Motor neuron (in vitro differentiated cells): ENCODE results near the gene WSCD2. TPM values are rescaled to one million over a fixed set of nuclear protein-coding genes. Genes with fewer than 3 reads are reported as not detected.

Experiments used
- ATAC-seq, 8 experiments: fragments of 200-7000 bp; cut with Tn5 transposase; replicated peaks in 6 of 8; 2 replicates each; pipeline ENCODE4 v1.8.0; 2021; ENCODE audit warnings: mild to moderate bottlenecking in 8 of 8, moderate library complexity in 8 of 8
- H3K27ac ChIP-seq, 2 donors: fragments of 250-450 bp; sonication (Bioruptor Pico); 2 replicates each; pipeline ENCODE4 v1.9.0; 2021; ENCODE audit warnings: antibody characterized with exemption in 2 of 2, mild to moderate bottlenecking in 2 of 2, moderate library complexity in 1 of 2
- H3K4me1 ChIP-seq, 2 donors: fragments of 250-450 bp; sonication (Bioruptor Pico); replicated peaks in 1 of 2; 2 replicates each; pipeline ENCODE4 v1.6.1; 2021; ENCODE audit warnings: antibody characterized with exemption in 2 of 2, mild to moderate bottlenecking in 2 of 2, moderate library complexity in 1 of 2
- H3K4me3 ChIP-seq, 5 donors: fragments of 250-450 bp; sonication (Bioruptor Pico); 2 replicates each; pipeline ENCODE4 v1.9.0; 2021; ENCODE audit warnings: antibody characterized with exemption in 5 of 5, mild to moderate bottlenecking in 5 of 5, moderate library complexity in 4 of 5
- WGBS, 10 experiments: fragments of 450-650 bp; shearing (Covaris generic); methylation state at CpG; one replicate each; pipeline ENCODE4 v1.0.0; 2022; 5-methylcytosine and 5-hydroxymethylcytosine counted together
- in situ Hi-C, 9 experiments: fragments of 400-800 bp; cut with MboI; loops; one replicate each; pipeline ENCODE4 v1.15.0; 2021; ENCODE audit warnings: low sequenced_read_pairs in 9 of 9, low pct_unique_long_range_greater_than_20kb in 2 of 9; ENCODE audit not compliant: unreplicated experiment in 9 of 9
- total RNA-seq, 8 experiments: library from RNA; unstranded; fragments of 300-600 nt; gene quantifications; 2 replicates each; pipeline versions ENCODE4 v1.2.3 to v1.2.4, GENCODE V29; 2022

WSCD2 gene
- total RNA-seq, 8 experiments from 2014 or later: 0.15 to 8.1 (median 3.0) TPM; not detected in 1

DNA sequence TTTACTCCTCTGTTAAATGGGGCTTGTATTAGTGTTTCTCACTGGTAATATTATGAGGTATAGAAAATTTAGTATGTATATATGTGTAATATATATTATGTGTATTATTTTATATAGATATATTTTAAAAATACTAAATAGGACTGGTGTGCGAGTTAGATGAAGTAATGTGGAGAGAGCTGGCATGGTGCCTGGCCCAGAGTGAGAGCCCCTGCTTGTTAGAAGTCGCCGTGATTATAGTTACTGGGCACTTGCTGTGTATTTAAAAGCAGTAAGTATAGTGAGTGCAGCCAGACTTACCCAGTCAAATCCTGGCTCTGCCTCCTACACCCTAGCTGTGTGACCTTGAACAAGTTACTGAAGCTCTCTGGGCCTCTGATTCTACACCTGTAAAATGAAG lies 48.0 kb downstream of the WSCD2 start:
- 20 to 97% (median 63%) methylated on average over 2 to 3 of the region's 3 CpGs; no CpG with 5 or more reads in 4 of the 10 experiments for WGBS, 10 experiments
- H3K4me3 ChIP-seq: no peak overlapping the region
- H3K4me1 ChIP-seq: peaks cover 0 to 4% of the 10 kb centered on the region in 2 donors
- in situ Hi-C loops: no loop called here
- no peak overlapping the region for H3K27ac ChIP-seq
- ATAC-seq: no peak

DNA sequence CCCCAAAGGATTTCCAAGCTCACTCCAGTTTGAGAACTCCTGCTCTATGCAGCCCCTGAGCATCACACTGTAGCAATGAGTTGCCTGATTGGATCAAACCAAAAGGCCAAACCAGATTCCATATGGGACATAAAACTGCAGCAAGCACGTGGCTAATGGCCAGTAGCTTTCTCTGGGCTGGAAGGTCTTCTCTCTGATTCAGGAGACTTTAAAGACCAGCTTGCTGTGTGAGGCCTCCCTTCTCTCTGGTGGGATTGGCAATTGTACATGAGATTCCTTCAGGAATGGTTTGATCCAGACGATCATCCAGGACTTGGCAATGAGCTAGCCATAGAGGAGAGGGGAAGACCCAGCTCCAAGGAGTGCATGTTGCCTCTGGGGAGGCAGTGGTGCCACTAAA lies 50.2 kb downstream of the WSCD2 start:
- Histone ChIP-seq H3K4me1 (peaks cover 0 to 4% of the 10 kb centered on the region in 2 donors), H3K4me3 (no peak overlapping the region), H3K27ac (no peak overlapping the region)
- in situ Hi-C loops: no loop called here
- WGBS, 10 experiments: 0 to 83% (median 30%) methylated on average over 1 to 2 of the region's 2 CpGs; no CpG with 5 or more reads in 6 of the 10 experiments
- no peak for ATAC-seq

DNA sequence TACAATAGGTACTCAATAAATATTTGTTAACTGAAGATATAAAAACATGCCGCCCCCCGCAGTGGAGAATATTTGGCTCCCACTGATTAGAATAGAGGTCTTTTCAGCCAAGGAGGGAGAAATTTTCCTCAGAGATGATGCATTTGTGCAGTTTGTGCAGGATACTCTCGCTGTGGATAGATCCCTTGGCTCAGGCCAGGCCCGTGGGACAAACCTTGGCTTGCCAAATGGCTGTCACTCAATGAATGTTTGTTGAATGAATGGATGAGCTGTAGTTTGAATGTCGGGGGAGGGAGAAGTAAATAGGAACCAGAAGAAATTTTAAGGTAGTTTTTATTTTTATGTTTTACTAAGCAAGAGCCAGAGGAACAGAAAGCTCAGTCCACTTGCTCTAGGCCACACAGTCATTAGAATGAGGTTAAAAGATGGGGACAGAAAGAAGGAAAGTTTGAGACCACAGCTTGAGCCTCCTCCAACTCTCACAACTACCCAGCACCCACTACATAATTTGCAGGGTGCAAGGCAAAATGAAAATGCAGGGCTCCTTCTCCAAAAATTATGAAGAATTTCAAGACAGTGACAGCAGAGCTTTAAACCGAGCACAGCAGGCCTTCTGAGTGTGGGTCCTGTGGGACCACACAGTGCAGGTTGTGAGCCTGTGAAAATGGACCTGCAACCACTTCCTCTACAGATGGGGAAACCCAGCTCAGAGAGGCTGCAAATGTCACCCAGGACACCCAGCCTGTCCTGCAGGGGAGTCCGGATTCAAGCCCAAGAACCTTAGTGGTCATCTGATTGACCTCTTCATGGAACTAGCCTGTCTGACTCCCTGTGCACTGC lies 51.4 kb downstream of the WSCD2 start:
- in situ Hi-C loops: no loop called here
- Histone ChIP-seq H3K4me1 (peaks cover 0 to under 1% of the 10 kb centered on the region in 2 donors), H3K4me3 (no peak overlapping the region), H3K27ac (no peak overlapping the region)
- ATAC-seq: no peak
- WGBS, 10 experiments: 25 to 100% (median 82%) methylated on average over 2 to 7 of the region's 7 CpGs; no CpG with 5 or more reads in 1 of the 10 experiments

DNA sequence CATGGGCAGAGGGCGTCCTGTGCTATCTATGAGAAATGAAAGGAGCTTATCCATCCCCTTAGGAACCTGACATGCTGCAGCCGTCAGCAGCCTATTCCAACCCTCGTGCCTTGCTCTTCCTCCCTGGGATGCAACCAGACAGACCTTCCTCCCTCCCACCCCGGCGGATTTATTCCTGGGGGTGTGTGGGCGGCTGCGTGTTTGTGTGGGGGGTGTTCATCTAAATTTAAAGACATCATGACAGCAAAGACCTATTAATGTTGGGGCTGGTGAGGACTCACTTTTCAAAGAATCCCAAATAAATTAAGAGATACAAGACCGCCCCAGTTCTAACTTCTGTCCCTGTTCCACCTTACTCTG lies 52.0 kb downstream of the WSCD2 start:
- Histone ChIP-seq H3K4me3 (no peak overlapping the region), H3K4me1 (no peaks in the 10 kb centered on the region), H3K27ac (no peak overlapping the region)
- in situ Hi-C loops: no loop called here
- ATAC-seq: no peak
- WGBS, 10 experiments: 72 to 83% (median 75%) methylated on average over 1 to 7 of the region's 8 CpGs; no CpG with 5 or more reads in 7 of the 10 experiments

DNA sequence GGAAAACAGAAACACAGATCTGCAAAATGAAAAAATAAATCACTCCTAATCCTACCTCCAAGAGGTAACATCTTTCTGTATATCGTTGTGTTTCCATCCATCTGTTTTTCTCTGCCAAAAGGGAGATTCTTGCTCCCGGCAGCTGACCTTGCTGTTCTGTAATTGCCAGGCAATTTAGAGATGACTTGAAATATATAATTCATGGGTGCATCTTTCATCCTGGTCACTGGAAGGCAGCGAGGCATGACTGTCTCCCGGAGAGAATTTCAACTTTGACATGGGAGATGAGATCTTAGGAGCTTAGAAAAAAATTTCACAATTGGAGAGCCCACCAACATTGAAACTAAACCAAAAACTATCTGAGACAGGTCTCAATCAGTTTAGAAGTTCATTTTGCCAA lies 53.0 kb downstream of the WSCD2 start:
- WGBS, 10 experiments: 8 to 80% (median 49%) methylated on average over 1 to 4 of the region's 4 CpGs
- Histone ChIP-seq H3K27ac (no peak overlapping the region), H3K4me1 (no peaks in the 10 kb centered on the region), H3K4me3 (no peak overlapping the region)
- in situ Hi-C loops: no loop called here
- ATAC-seq: peak in 2 of 8 experiments; percentile 24 to 39

DNA sequence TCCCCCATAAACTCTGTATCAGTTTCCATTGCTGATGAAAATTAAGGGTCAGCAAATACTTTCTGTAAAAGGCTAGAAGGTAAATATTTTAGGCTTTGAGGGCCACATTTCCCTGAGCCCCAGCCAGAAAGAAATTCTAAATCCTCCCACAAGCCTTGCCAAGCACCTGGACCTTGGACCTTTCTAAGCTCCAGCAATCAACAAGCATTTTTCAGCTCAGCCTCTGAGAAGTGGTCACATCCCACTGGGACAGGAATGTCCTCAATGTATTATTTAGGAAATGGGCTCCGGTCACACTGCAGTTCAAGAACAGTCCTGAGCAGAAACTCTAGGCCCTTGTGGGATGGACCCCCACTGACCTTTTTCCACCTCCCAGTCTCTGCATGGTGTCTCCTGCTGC lies 55.9 kb downstream of the WSCD2 start:
- 100% methylated on average over 1 of the region's 1 CpG; no CpG with 5 or more reads in 9 of the 10 experiments for WGBS, 10 experiments
- Histone ChIP-seq H3K4me1 (no peaks in the 10 kb centered on the region), H3K27ac (no peak overlapping the region), H3K4me3 (no peak overlapping the region)
- in situ Hi-C loops: no loop called here
- ATAC-seq: no peak

DNA sequence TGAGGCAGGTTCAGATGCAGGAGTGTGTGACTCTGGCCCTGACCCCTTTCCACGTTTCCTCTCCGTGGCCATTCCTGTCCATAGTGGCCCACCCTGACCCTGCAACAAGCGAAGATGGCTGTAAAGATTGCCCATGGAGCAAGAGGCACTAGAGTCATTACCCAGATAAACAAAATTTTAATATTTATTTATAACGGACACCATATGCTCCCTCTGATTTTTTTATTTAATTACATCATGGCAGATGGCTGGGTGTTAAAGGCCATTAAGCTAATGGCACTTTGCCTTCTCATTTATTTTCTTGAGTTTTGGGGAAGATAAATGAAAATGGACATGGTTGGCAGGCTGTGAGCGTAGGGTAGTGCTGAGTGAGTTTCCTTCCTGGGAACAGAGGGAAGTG lies 58.7 kb downstream of the WSCD2 start:
- WGBS, 10 experiments: 17 to 95% (median 80%) methylated on average over 1 to 5 of the region's 5 CpGs; no CpG with 5 or more reads in 3 of the 10 experiments
- H3K4me1 ChIP-seq: peaks cover 0 to 6% of the 10 kb centered on the region in 2 donors
- H3K4me3 ChIP-seq: no peak overlapping the region
- no peak overlapping the region for H3K27ac ChIP-seq
- in situ Hi-C loops: no loop called here
- no peak for ATAC-seq

DNA sequence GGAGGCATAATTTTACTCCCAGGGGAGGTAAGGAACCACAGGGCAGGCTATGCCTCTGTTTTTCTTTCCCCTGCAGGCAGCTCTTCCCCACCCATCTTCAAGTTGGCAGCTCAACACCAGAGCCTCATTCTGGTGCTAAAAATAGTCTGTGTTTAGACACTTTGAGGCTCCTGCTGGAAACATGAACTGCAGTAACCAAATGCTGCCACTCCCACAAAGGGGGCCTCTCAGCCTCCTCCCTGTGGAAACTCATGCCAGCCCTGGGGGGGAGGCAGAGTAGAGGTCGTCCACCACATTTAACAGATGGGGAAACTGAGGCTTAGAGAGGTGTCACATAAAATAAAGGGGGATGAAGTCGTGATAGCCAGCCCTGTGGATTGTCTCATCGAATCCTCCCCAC lies 61.4 kb downstream of the WSCD2 start:
- H3K27ac ChIP-seq: no peak overlapping the region
- WGBS, 10 experiments: 0 to 14% (median 0%) methylated on average over 1 to 2 of the region's 3 CpGs; no CpG with 5 or more reads in 7 of the 10 experiments
- H3K4me1 ChIP-seq: peaks cover 0 to 6% of the 10 kb centered on the region in 2 donors
- H3K4me3 ChIP-seq: no peak overlapping the region
- peak in 6 of 8 experiments; percentile 27 to 81 (median 66) for ATAC-seq
- in situ Hi-C loops: loop anchor here in 1 of 9 experiments (10.0 kb wide), 1 partner anchor 126 kb away; no protein-coding TSS in a partner anchor

DNA sequence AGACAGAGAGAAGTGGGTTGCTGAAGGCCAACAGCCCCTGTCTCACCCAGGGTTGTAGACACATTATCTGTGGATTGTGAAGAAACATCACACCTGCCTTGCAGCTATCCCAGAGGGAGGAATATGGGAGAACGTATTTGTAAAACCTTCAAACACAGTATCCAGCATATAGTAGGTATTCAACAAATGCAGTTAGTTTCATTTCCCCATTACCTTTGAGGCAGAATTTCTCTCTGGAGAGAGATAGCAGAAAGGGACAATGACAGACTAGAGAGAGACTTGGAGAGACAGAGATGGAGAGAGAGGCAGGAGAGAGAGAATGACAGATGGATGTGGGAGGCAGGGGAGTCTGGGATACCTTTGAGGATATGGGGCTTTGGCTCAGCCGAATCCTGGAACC lies 62.0 kb downstream of the WSCD2 start:
- in situ Hi-C loops: loop anchor here in 1 of 9 experiments (10.0 kb wide), 1 partner anchor 126 kb away; no protein-coding TSS in a partner anchor
- H3K4me1 ChIP-seq: peaks cover 0 to 6% of the 10 kb centered on the region in 2 donors
- no peak overlapping the region for H3K4me3 ChIP-seq
- H3K27ac ChIP-seq: no peak overlapping the region
- no peak for ATAC-seq
- 0 to 100% (median 68%) methylated on average over 1 to 2 of the region's 2 CpGs; no CpG with 5 or more reads in 5 of the 10 experiments for WGBS, 10 experiments

DNA sequence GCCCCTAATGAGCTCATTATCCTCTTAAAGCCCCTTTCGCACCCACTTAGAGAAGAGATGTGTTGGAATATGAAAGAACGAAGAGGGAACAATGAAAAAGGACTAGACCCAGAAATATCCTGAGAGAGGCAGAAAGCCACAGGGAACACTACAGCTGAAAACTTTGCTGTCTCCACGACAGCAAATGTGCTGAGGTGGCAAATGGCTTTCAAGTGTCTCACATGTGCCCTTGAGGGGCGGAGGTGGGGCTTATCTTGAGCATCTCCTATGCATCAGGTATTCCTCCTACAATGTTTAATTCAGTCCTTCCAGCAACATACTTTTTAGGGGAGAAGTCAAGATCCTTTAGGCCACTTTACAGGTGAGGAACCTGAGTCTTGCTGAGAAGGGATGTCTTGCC lies 62.9 kb downstream of the WSCD2 start:
- H3K27ac ChIP-seq: no peak overlapping the region
- no peak for ATAC-seq
- in situ Hi-C loops: loop anchor here in 1 of 9 experiments (10.0 kb wide), 1 partner anchor 127 kb away; no protein-coding TSS in a partner anchor
- 0 to 69% (median 28%) methylated on average over 1 to 4 of the region's 4 CpGs; no CpG with 5 or more reads in 4 of the 10 experiments for WGBS, 10 experiments
- H3K4me1 ChIP-seq: peaks cover 0 to 6% of the 10 kb centered on the region in 2 donors
- no peak overlapping the region for H3K4me3 ChIP-seq

DNA sequence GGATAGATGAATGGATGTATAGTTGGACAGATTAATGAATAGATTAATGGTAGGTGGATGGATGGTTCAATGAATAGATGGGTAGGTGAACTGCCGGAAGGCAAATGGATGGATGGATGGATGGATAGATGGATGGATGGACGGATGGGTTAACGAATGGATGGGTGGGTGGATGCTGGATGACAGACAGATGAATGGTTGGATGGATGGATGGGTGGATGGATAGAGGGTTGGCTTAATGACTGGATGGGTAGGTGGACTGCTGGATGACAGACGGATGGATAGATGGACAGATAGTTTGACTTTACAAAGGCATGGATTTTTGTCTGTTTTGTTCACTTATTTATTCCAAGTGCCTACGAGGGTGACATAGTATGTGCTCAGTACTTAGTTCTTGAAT lies 64.4 kb downstream of the WSCD2 start:
- in situ Hi-C loops: loop anchor here in 1 of 9 experiments (10.0 kb wide), 1 partner anchor 129 kb away; no protein-coding TSS in a partner anchor
- Histone ChIP-seq H3K4me1 (peaks cover 0 to 6% of the 10 kb centered on the region in 2 donors), H3K27ac (no peak overlapping the region), H3K4me3 (no peak overlapping the region)
- 40 to 100% (median 60%) methylated on average over 1 to 5 of the region's 5 CpGs; no CpG with 5 or more reads in 1 of the 10 experiments for WGBS, 10 experiments
- ATAC-seq: no peak

DNA sequence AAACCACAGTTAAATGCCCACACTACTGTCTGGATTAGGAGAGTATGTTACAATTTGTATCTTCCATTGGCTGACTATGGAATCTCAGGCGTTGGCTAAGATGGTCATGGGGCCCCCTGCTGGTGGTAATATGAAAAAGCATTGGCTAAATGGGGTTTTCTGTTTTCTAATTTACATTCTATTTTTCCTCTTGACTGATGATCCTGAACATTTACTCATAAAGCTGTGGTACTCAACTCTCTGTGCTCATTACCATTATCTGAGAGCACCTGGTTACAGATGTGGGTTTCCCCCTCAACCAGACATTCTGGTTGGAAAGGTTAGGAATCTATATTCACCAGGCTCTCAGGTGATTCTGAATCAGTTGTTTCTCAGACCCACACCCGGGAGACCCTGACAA lies 64.8 kb downstream of the WSCD2 start:
- peak in 3 of 8 experiments; percentile 21 to 31 (median 28) for ATAC-seq
- WGBS, 10 experiments: 0 to 42% (median 0%) methylated on average over 1 to 2 of the region's 2 CpGs; no CpG with 5 or more reads in 5 of the 10 experiments
- Histone ChIP-seq H3K4me3 (no peak overlapping the region), H3K4me1 (peaks cover 0 to 6% of the 10 kb centered on the region in 2 donors), H3K27ac (no peak overlapping the region)
- in situ Hi-C loops: loop anchor here in 1 of 9 experiments (10.0 kb wide), 1 partner anchor 129 kb away; no protein-coding TSS in a partner anchor

DNA sequence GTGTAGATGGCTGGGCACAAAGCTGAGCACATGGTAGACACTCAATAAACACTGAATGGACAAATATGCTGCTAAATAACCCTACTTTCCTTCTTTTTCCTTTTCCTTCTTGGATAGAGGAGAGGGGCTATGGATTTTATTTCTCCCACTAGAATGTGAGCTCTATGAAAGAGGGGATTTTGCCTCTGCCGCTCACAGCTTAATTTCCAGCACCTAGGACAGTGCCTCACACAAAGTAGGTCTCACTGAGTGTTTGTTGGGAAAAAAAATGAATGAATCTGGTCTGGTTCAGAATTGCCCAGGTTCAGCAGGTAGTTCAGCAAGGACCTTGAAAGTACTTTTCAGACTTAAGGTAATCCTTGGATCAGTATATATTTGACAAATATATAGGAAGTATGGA lies 65.5 kb downstream of the WSCD2 start:
- in situ Hi-C loops: loop anchor here in 1 of 9 experiments (10.0 kb wide), 1 partner anchor 130 kb away; no protein-coding TSS in a partner anchor
- Histone ChIP-seq H3K4me3 (no peak overlapping the region), H3K4me1 (peaks cover 0 to 6% of the 10 kb centered on the region in 2 donors), H3K27ac (no peak overlapping the region)
- 20 to 71% (median 60%) methylated on average over 1 of the region's 1 CpG; no CpG with 5 or more reads in 5 of the 10 experiments for WGBS, 10 experiments
- no peak for ATAC-seq
